Keratinocyte (primary cell): ENCODE data around the gene BRD1. TPM values are rescaled to one million over a fixed set of nuclear protein-coding genes. Genes with fewer than 3 reads are reported as not detected.

Source experiments
- DNase-seq: peaks from one replicate; pipeline ENCODE4 v3.0.0-alpha.2; 2011; ENCODE audit warnings: low read depth, missing footprints, low spot score
- FAIRE-seq: peaks from 2 replicates; lab custom pipeline; 2011; peaks lifted over from hg19 to GRCh38; lab: Jason Lieb, UNC
- H2AFZ ChIP-seq: 2 replicates; pipeline ENCODE4 v1.6.0; 2012; ENCODE audit warnings: low read length, control low read depth, inconsistent platforms; ENCODE audit not compliant: control insufficient read depth
- H3K27ac ChIP-seq: 2 replicates; pipeline ENCODE4 v1.5.1; 2011; ENCODE audit warnings: low read length; ENCODE audit not compliant: control insufficient read depth, insufficient read depth
- H3K27me3 ChIP-seq: 3 replicates; pipeline ENCODE4 v1.6.0; 2011; ENCODE audit warnings: low read length; ENCODE audit not compliant: control insufficient read depth, insufficient read depth; ENCODE audit errors: extremely low read depth
- H3K36me3 ChIP-seq, 2 experiments: 2 replicates in 1 of 2; 3 replicates in 1 of 2; pipeline ENCODE4 v1.5.1; 2011; ENCODE audit warnings: low read length in 2 of 2, mild to moderate bottlenecking in 1 of 2; ENCODE audit not compliant: control insufficient read depth in 2 of 2, insufficient read depth in 2 of 2; ENCODE audit errors: extremely low read depth in 1 of 2
- H3K4me1 ChIP-seq: 3 replicates; pipeline ENCODE4 v1.5.1; 2011; ENCODE audit warnings: low read length; ENCODE audit not compliant: control insufficient read depth, insufficient read depth; ENCODE audit errors: extremely low read depth
- H3K4me2 ChIP-seq: 3 replicates; pipeline ENCODE4 v1.6.0; 2011; ENCODE audit warnings: low read depth, low read length; ENCODE audit not compliant: control insufficient read depth, insufficient read depth; ENCODE audit errors: extremely low read depth
- H3K4me3 ChIP-seq, 3 experiments: fragments of 200-600 bp in 1 of 3; sonication (generic) in 1 of 3; 2 replicates in 2 of 3; 3 replicates in 1 of 3; pipeline ENCODE4 v1.5.1; 2011 to 2016; ENCODE audit warnings: low read length in 3 of 3, mild to moderate bottlenecking in 3 of 3, control low read depth in 2 of 3, inconsistent platforms in 1 of 3, low read depth in 1 of 3, mixed read lengths in 1 of 3, mixed run types in 1 of 3, moderate library complexity in 1 of 3; ENCODE audit not compliant: control insufficient read depth in 2 of 3, insufficient read depth in 2 of 3; ENCODE audit errors: extremely low read depth in 1 of 3
- H3K79me2 ChIP-seq: 2 replicates; pipeline ENCODE4 v1.6.0; 2012; ENCODE audit warnings: low read length; ENCODE audit not compliant: control insufficient read depth, insufficient read depth
- H3K9ac ChIP-seq: 3 replicates; pipeline ENCODE4 v1.6.0; 2011; ENCODE audit warnings: low read length; ENCODE audit not compliant: control insufficient read depth, insufficient read depth; ENCODE audit errors: extremely low read depth
- H3K9me1 ChIP-seq: 3 replicates; pipeline ENCODE4 v1.6.0; 2011; ENCODE audit warnings: low read length; ENCODE audit not compliant: control insufficient read depth, insufficient read depth; ENCODE audit errors: extremely low read depth
- H3K9me3 ChIP-seq: 2 replicates; pipeline ENCODE4 v1.5.1; 2012; ENCODE audit warnings: low read depth, low read length; ENCODE audit not compliant: control insufficient read depth
- H4K20me1 ChIP-seq: 3 replicates; pipeline ENCODE4 v1.6.0; 2011; ENCODE audit warnings: low read length; ENCODE audit not compliant: control insufficient read depth, insufficient read depth; ENCODE audit errors: extremely low read depth
- CTCF ChIP-seq, 3 experiments: IDR thresholded peaks in 1 of 3; conservative IDR thresholded peaks in 1 of 3; optimal IDR thresholded peaks in 1 of 3; 2 replicates in 2 of 3; 3 replicates in 1 of 3; pipeline versions ENCODE3 to v1.5.1; 2011; ENCODE audit warnings: low read length in 3 of 3, mild to moderate bottlenecking in 3 of 3, moderate library complexity in 2 of 3, control low read depth in 1 of 3, inconsistent platforms in 1 of 3; ENCODE audit not compliant: insufficient read depth in 2 of 3; ENCODE audit errors: extremely low read depth in 1 of 3
- EZH2 ChIP-seq: IDR thresholded peaks from one replicate; pipeline ENCODE4 v1.6.1; 2012; ENCODE audit warnings: inconsistent platforms, mild to moderate bottlenecking, low read length, moderate library complexity
- dilution Hi-C: fragments of 300-500 bp; cut with MboI; formaldehyde crosslinking; loops from one replicate; pipeline ENCODE4 v1.7.0; 2020; ENCODE audit warnings: low sequenced_read_pairs; ENCODE audit not compliant: extremely low pct_ligation_motif_present
- polyA plus RNA-seq, 5 experiments: library from polyadenylated mRNA; depleted of rRNA in 3 of 5; stranded (reverse) in 3 of 5; stranded (forward) in 1 of 5; unstranded in 1 of 5; fragments of >200 nt; gene quantifications; 1 replicate in 1 of 5; 2 replicates in 3 of 5; 3 replicates in 1 of 5; pipeline versions ENCODE4 v1.2.1 to v1.2.3, GENCODE V29; 2011 to 2012; ENCODE audit warnings: missing spikeins in 2 of 5, low read depth in 1 of 5, low replicate concordance in 1 of 5

BRD1 gene
- polyA plus RNA-seq, 1 donor (not counting 4 experiments of a cell fraction or from before 2014, with no cell fraction given), result 4.3 TPM

DNA sequence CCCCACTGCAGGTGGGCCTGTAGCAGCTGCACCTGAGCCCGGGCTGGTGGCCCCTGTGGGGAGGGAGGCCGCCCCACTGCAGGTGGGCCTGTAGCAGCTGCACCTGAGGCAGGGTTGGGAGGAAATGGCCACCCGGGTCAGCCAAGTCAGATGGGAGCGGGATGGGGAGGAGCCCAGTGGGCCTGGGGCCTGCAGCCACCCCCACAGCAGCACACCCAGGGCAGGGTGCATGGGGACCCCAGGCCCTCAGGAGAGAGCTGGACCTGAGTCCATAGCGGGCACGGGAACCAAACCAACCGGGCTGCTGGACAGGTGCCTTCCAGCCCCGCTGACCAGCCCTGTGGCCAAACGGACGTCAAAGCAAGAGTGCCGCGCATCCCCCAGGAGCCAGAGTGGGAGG lies 61.7 kb downstream of the BRD1 start:
- H3K9me3 ChIP-seq, result no peaks in the 10 kb centered on the region
- no peak overlapping the region for H3K9ac ChIP-seq
- H3K9me1 ChIP-seq, result no peaks in the 10 kb centered on the region
- no peak overlapping the region for H3K27ac ChIP-seq
- no peak overlapping the region for H2AFZ ChIP-seq
- peaks cover 11% of the 10 kb centered on the region for H3K4me1 ChIP-seq
- H3K27me3 ChIP-seq, result no peaks in the 10 kb centered on the region
- FAIRE-seq, result no peak
- no peaks in the 10 kb centered on the region for H3K79me2 ChIP-seq
- no peak for TF ChIP-seq EZH2
- no peak for TF ChIP-seq CTCF (optimal IDR thresholded peaks at IDR 0.05 in 1 of 3, IDR thresholded peaks at IDR 0.05 in 1 of 3, conservative IDR thresholded peaks at IDR 0.05 in 1 of 3; ENCODE audit: extremely low read depth in 1 of 3, insufficient read depth in 2 of 3, low read length in 3 of 3)
- no peak overlapping the region for H3K4me2 ChIP-seq
- no peaks in the 10 kb centered on the region for H3K36me3 ChIP-seq
- no peak overlapping the region for H3K4me3 ChIP-seq
- no peaks in the 10 kb centered on the region for H4K20me1 ChIP-seq
- dilution Hi-C loops, result no loop called here
- no peak for DNase-seq

GRCh38 chr22:49765091-49765771 lies 62.4 kb downstream of the BRD1 start:
- H3K9me3 ChIP-seq, result no peaks in the 10 kb centered on the region
- no peaks in the 10 kb centered on the region for H4K20me1 ChIP-seq
- H3K9me1 ChIP-seq, result no peaks in the 10 kb centered on the region
- no peak overlapping the region for H3K4me2 ChIP-seq
- H3K4me1 ChIP-seq, result peaks cover 18% of the 10 kb centered on the region
- H3K79me2 ChIP-seq, result no peaks in the 10 kb centered on the region
- H3K27ac ChIP-seq, result no peak overlapping the region
- FAIRE-seq (no peak), DNase-seq (no peak)
- no peaks in the 10 kb centered on the region for H3K27me3 ChIP-seq
- no peak overlapping the region for H2AFZ ChIP-seq
- no peaks in the 10 kb centered on the region for H3K36me3 ChIP-seq
- dilution Hi-C loops, result no loop called here
- TF ChIP-seq EZH2 (no peak), CTCF (optimal IDR thresholded peaks at IDR 0.05 in 1 of 3, IDR thresholded peaks at IDR 0.05 in 1 of 3, conservative IDR thresholded peaks at IDR 0.05 in 1 of 3; ENCODE audit: extremely low read depth in 1 of 3, insufficient read depth in 2 of 3, low read length in 3 of 3) (no peak)
- H3K4me3 ChIP-seq, result no peak overlapping the region
- no peak overlapping the region for H3K9ac ChIP-seq
